ENCODE measurements around the gene PRKACA.
A peak's percentile ranks its signal among the peaks of the same experiment; 100 is the strongest.

Gene PRKACA

GRCh38 chr19:14103310-14103709 is 14.3 kb downstream of the PRKACA start:
- no peak for TF ChIP-seq POLR2A (IDR thresholded peaks at IDR 0.05; ENCODE audit: low read depth, low read length)
- FAIRE-seq (no peak), DNase-seq (ENCODE audit: insufficient read length, low spot score) (no peak)

- TF ChIP-seq POLR2A (IDR thresholded peaks at IDR 0.05; ENCODE audit: low read depth, low read length), result no peak
- DNase-seq (ENCODE audit: insufficient read length, low spot score), result no peak
- FAIRE-seq, result no peak
Observed at GRCh38 chr19:14102756-14103155, 14.8 kb downstream of the PRKACA start.

- TF ChIP-seq POLR2A (IDR thresholded peaks at IDR 0.05; ENCODE audit: low read depth, low read length), result no peak
- DNase-seq (ENCODE audit: insufficient read length, low spot score) (no peak), FAIRE-seq (no peak)
Observed at GRCh38 chr19:14102102-14102696, 15.4 kb downstream of the PRKACA start.

- DNase-seq (ENCODE audit: insufficient read length, low spot score) (no peak), FAIRE-seq (no peak)
- no peak for TF ChIP-seq POLR2A (IDR thresholded peaks at IDR 0.05; ENCODE audit: low read depth, low read length)
Observed at GRCh38 chr19:14101003-14101545, 16.5 kb downstream of the PRKACA start.

- FAIRE-seq (no peak), DNase-seq (ENCODE audit: insufficient read length, low spot score) (no peak)
- TF ChIP-seq POLR2A (IDR thresholded peaks at IDR 0.05; ENCODE audit: low read depth, low read length), result no peak
Observed at GRCh38 chr19:14097532-14098151, 19.9 kb downstream of the PRKACA start.

GRCh38 chr19:14096272-14096992 is 21.1 kb downstream of the PRKACA start:
- DNase-seq (ENCODE audit: insufficient read length, low spot score) (no peak), FAIRE-seq (no peak)
- TF ChIP-seq POLR2A (IDR thresholded peaks at IDR 0.05; ENCODE audit: low read depth, low read length), result no peak

GRCh38 chr19:14094854-14095253 is 22.7 kb downstream of the PRKACA start:
- FAIRE-seq (no peak), DNase-seq (ENCODE audit: insufficient read length, low spot score) (no peak)
- TF ChIP-seq POLR2A (IDR thresholded peaks at IDR 0.05; ENCODE audit: low read depth, low read length), result no peak

GRCh38 chr19:14093117-14093823 is 24.3 kb downstream of the PRKACA start:
- no peak for FAIRE-seq
- no peak for TF ChIP-seq POLR2A (IDR thresholded peaks at IDR 0.05; ENCODE audit: low read depth, low read length)

GRCh38 chr19:14091813-14092462 is 25.6 kb downstream of the PRKACA start:
- DNase-seq (ENCODE audit: insufficient read length, low spot score) (no peak), FAIRE-seq (no peak)
- TF ChIP-seq POLR2A (IDR thresholded peaks at IDR 0.05; ENCODE audit: low read depth, low read length), result no peak

More at GRCh38 chr19:14093117-14093823, 24.3 kb downstream of the PRKACA start:
- no peak for DNase-seq (ENCODE audit: insufficient read length, low spot score)

- peak; percentile 77 for TF ChIP-seq POLR2A (IDR thresholded peaks at IDR 0.05; ENCODE audit: low read depth, low read length)
- FAIRE-seq (no peak), DNase-seq (ENCODE audit: insufficient read length, low spot score) (peak; percentile 71)
Observed at GRCh38 chr19:14091081-14091812, 26.3 kb downstream of the PRKACA start.

- DNase-seq (ENCODE audit: insufficient read length, low spot score) (peak; percentile 76), FAIRE-seq (no peak)
- no peak for TF ChIP-seq POLR2A (IDR thresholded peaks at IDR 0.05; ENCODE audit: low read depth, low read length)
Observed at GRCh38 chr19:14090509-14091080, 27.0 kb downstream of the PRKACA start, which contains the start of gene SAMD1. Gene SAMD1, minus strand, starts transcription at chr19:14090751.

- peak; percentile 24; the same call in 1 of the 2 replicates for TF ChIP-seq POLR2A (IDR thresholded peaks at IDR 0.05; ENCODE audit: low read depth, low read length)
- DNase-seq (ENCODE audit: insufficient read length, low spot score) (no peak), FAIRE-seq (no peak)
Observed at GRCh38 chr19:14089662-14090508, 27.7 kb downstream of the PRKACA start.
